Smooth muscle cell (in vitro differentiated cells): ENCODE data around the gene PI4KA. TPM values are rescaled to one million over a fixed set of nuclear protein-coding genes. Genes with fewer than 3 reads are reported as not detected.

Experiments used
- DNase-seq: peaks from one replicate; lab custom pipeline; 2025; ENCODE audit not compliant: unreplicated experiment; lab: John Stamatoyannopoulos, UW
- H2AFZ ChIP-seq: fragments of 200-600 bp; sonication (generic); 2 replicates; pipeline ENCODE4 v1.6.0; 2016; ENCODE audit warnings: antibody characterized with exemption, low read depth, mild to moderate bottlenecking
- H3F3A ChIP-seq: fragments of 200-600 bp; sonication (generic); 2 replicates; pipeline ENCODE4 v1.6.0; 2017; ENCODE audit warnings: antibody characterized with exemption, low read depth
- H3K27ac ChIP-seq: fragments of 200-600 bp; sonication (generic); 2 replicates; pipeline ENCODE4 v1.5.1; 2016; ENCODE audit warnings: low read depth, mild to moderate bottlenecking
- H3K27me3 ChIP-seq: fragments of 200-600 bp; sonication (generic); 2 replicates; pipeline ENCODE4 v1.6.1; 2016; ENCODE audit warnings: low read depth, mild to moderate bottlenecking
- H3K36me3 ChIP-seq: fragments of 200-600 bp; sonication (generic); 2 replicates; pipeline ENCODE4 v1.5.1; 2016; ENCODE audit warnings: low read depth
- H3K4me1 ChIP-seq: fragments of 200-600 bp; sonication (generic); 2 replicates; pipeline ENCODE4 v1.5.1; 2016; ENCODE audit warnings: low read depth
- H3K4me2 ChIP-seq: fragments of 200-600 bp; sonication (generic); 2 replicates; pipeline ENCODE4 v1.6.0; 2016; ENCODE audit warnings: mild to moderate bottlenecking
- H3K4me3 ChIP-seq: fragments of 200-600 bp; sonication (generic); 2 replicates; pipeline ENCODE4 v1.5.1; 2016; ENCODE audit warnings: mild to moderate bottlenecking
- H3K79me2 ChIP-seq: fragments of 200-600 bp; sonication (generic); 2 replicates; pipeline ENCODE4 v1.6.0; 2016; ENCODE audit warnings: low read depth, mild to moderate bottlenecking
- H3K9ac ChIP-seq: fragments of 200-600 bp; sonication (generic); 2 replicates; pipeline ENCODE4 v1.6.0; 2016; ENCODE audit warnings: low read depth
- H3K9me3 ChIP-seq: fragments of 200-600 bp; sonication (generic); replicated peaks from 2 replicates; pipeline ENCODE4 v1.5.1; 2016; ENCODE audit warnings: low read depth
- H4K20me1 ChIP-seq: fragments of 200-600 bp; sonication (generic); 2 replicates; pipeline ENCODE4 v1.6.0; 2016; ENCODE audit warnings: low read depth
- CTCF ChIP-seq: fragments of 200-600 bp; sonication (generic); IDR thresholded peaks from 2 replicates; pipeline ENCODE4 v1.5.1; 2017; ENCODE audit warnings: borderline replicate concordance, mild to moderate bottlenecking, antibody characterized with exemption; ENCODE audit not compliant: insufficient read depth, poor library complexity, severe bottlenecking
- WGBS: methylation state at CpG from one replicate; pipeline ENCODE4 v1.1.7; 2016; ENCODE audit warnings: low lambda C conversion rate; 5-methylcytosine and 5-hydroxymethylcytosine counted together
- polyA plus RNA-seq: library from polyadenylated mRNA; unstranded; fragments of >200 nt; fragmentation: Nextera tagmentation; extraction: Ambion mirVana; gene quantifications from 2 replicates; pipeline ENCODE4 v1.2.1, GENCODE V29; 2016
- total RNA-seq: library from RNA; depleted of rRNA; stranded (reverse); fragments of >200 nt; gene quantifications from 2 replicates; pipeline ENCODE4 v1.2.3, GENCODE V29; 2014

PI4KA gene
- total and polyA plus RNA-seq, 2 experiments from 2014 or later: 23.5 to 33.2 TPM

GRCh38 chr22:20867179-20868024 lies 8.8 kb upstream of the PI4KA start:
- Histone ChIP-seq H4K20me1 (peaks cover 76% of the 10 kb centered on the region), H3K27me3 (no peaks in the 10 kb centered on the region), H3K27ac (no peak overlapping the region), H3K9ac (no peak overlapping the region), H3F3A (peaks cover 27% of the 10 kb centered on the region), H3K4me2 (peak overlapping the region; percentile 5), H3K79me2 (no peaks in the 10 kb centered on the region), H3K9me3 (no peaks in the 10 kb centered on the region), H2AFZ (no peak overlapping the region), H3K4me1 (no peaks in the 10 kb centered on the region), H3K4me3 (no peak overlapping the region), H3K36me3 (peaks cover 6% of the 10 kb centered on the region)
- no peak for TF ChIP-seq CTCF
- 73% methylated on average over 11 of the region's 11 CpGs for WGBS
- DNase-seq: no peak

- Histone ChIP-seq H3K4me3 (no peak overlapping the region), H2AFZ (no peak overlapping the region), H3K4me1 (no peaks in the 10 kb centered on the region), H3K79me2 (no peaks in the 10 kb centered on the region), H3K27ac (no peak overlapping the region), H3K36me3 (peaks cover 6% of the 10 kb centered on the region), H3K27me3 (no peaks in the 10 kb centered on the region), H3F3A (peaks cover 27% of the 10 kb centered on the region), H4K20me1 (peaks cover 80% of the 10 kb centered on the region), H3K9me3 (no peaks in the 10 kb centered on the region), H3K9ac (no peak overlapping the region), H3K4me2 (peak overlapping the region; percentile 5)
- TF ChIP-seq CTCF: no peak
- WGBS: 81% methylated on average over 5 of the region's 5 CpGs
- DNase-seq: no peak
Measured at GRCh38 chr22:20866736-20867135, 8.1 kb upstream of the PI4KA start.

- H3K27ac ChIP-seq: no peak overlapping the region
- no peaks in the 10 kb centered on the region for H3K79me2 ChIP-seq
- H3K4me3 ChIP-seq: no peak overlapping the region
- no peak for DNase-seq
- H3K4me2 ChIP-seq: no peak overlapping the region
- TF ChIP-seq CTCF: no peak
- peaks cover 6% of the 10 kb centered on the region for H3K36me3 ChIP-seq
- H3F3A ChIP-seq: peaks cover 27% of the 10 kb centered on the region
- no peaks in the 10 kb centered on the region for H3K9me3 ChIP-seq
- 94% methylated on average over 8 of the region's 8 CpGs for WGBS
- no peaks in the 10 kb centered on the region for H3K27me3 ChIP-seq
- no peaks in the 10 kb centered on the region for H3K4me1 ChIP-seq
- H2AFZ ChIP-seq: no peak overlapping the region
- H4K20me1 ChIP-seq: peaks cover 80% of the 10 kb centered on the region
- H3K9ac ChIP-seq: no peak overlapping the region
Measured at GRCh38 chr22:20865875-20866445, 7.3 kb upstream of the PI4KA start.
